GM12874 (cell line): ENCODE measurements around the gene MYO1D.

ENCODE experiments used
- CTCF ChIP-seq: IDR thresholded peaks from 2 replicates; pipeline ENCODE4 v1.5.1; 2011; ENCODE audit warnings: low read depth, mild to moderate bottlenecking, control low read depth, low read length, moderate library complexity; ENCODE audit not compliant: insufficient read depth

The MYO1D gene

GRCh38 chr17:32831627-32832243 lies 45.2 kb downstream of the MYO1D start:
- TF ChIP-seq CTCF: no peak

GRCh38 chr17:32831223-32831622 lies 45.7 kb downstream of the MYO1D start:
- TF ChIP-seq CTCF: no peak

- TF ChIP-seq CTCF: no peak
Observed at GRCh38 chr17:32828822-32829221, 48.1 kb downstream of the MYO1D start.

GRCh38 chr17:32827227-32827626 lies 49.7 kb downstream of the MYO1D start:
- TF ChIP-seq CTCF: no peak

- no peak for TF ChIP-seq CTCF
Observed at GRCh38 chr17:32826076-32826475, 50.8 kb downstream of the MYO1D start.

GRCh38 chr17:32824334-32824733 lies 52.6 kb downstream of the MYO1D start:
- TF ChIP-seq CTCF: no peak

- TF ChIP-seq CTCF: no peak
Observed at GRCh38 chr17:32822996-32823395, 53.9 kb downstream of the MYO1D start.
